Panc1 (cell line): ENCODE measurements around the gene KDF1. TPM values are rescaled to one million over a fixed set of nuclear protein-coding genes. Genes with fewer than 3 reads are reported as not detected.

ENCODE experiments used
- ATAC-seq: fragments of 200-7000 bp; cut with Tn5 transposase; 2 replicates; pipeline ENCODE4 v1.9.1; 2020; ENCODE audit warnings: mild to moderate bottlenecking, moderate library complexity
- BruUV-seq: library from RNA; stranded (reverse); fragments of 400-500 nt; replicated peaks from 2 replicates; lab custom pipeline; 2021; lab: Mats Ljungman, UMichigan
- CTCF ChIA-PET: fragments of 300-600 bp; sonication (Branson Sonifier 250); formaldehyde crosslinking; loops from one replicate; lab custom pipeline; 2022; ENCODE audit warnings: antibody characterized with exemption; lab: Charles Lee
- POLR2A ChIA-PET: fragments of 300-600 bp; sonication (Branson Sonifier 250); formaldehyde crosslinking; loops from one replicate; lab custom pipeline; 2022; ENCODE audit warnings: antibody characterized with exemption; lab: Charles Lee
- DNase-seq: peaks from one replicate; pipeline ENCODE4 v3.0.0-alpha.2; 2010; ENCODE audit warnings: low read depth, low spot score
- H3K27ac ChIP-seq: 2 replicates; pipeline ENCODE4 v1.5.1; 2011; ENCODE audit warnings: mild to moderate bottlenecking, low read length, inconsistent platforms
- H3K27me3 ChIP-seq: fragments of 200-500 bp; sonication (Bioruptor generic); 2 replicates; pipeline ENCODE4 v1.6.0; 2014; ENCODE audit warnings: low read length, inconsistent platforms; ENCODE audit not compliant: control insufficient read depth, insufficient read depth
- H3K36me3 ChIP-seq: fragments of 200-500 bp; sonication (Bioruptor generic); 2 replicates; pipeline ENCODE4 v1.5.1; 2014; ENCODE audit warnings: inconsistent platforms, mild to moderate bottlenecking, low read length, moderate library complexity; ENCODE audit not compliant: control insufficient read depth, insufficient read depth
- H3K4me1 ChIP-seq: 2 replicates; pipeline ENCODE4 v1.5.1; 2011; ENCODE audit warnings: inconsistent platforms, mild to moderate bottlenecking, low read length, moderate library complexity; ENCODE audit not compliant: control insufficient read depth, insufficient read depth
- H3K4me3 ChIP-seq, 2 experiments: 2 replicates each; pipeline ENCODE4 v1.5.1; 2011 to 2012; ENCODE audit warnings: low read depth in 2 of 2, low read length in 2 of 2, mild to moderate bottlenecking in 2 of 2, inconsistent platforms in 1 of 2, moderate library complexity in 1 of 2
- H3K9me3 ChIP-seq: fragments of 200-500 bp; sonication (Bioruptor generic); 2 replicates; pipeline ENCODE4 v1.5.1; 2014; ENCODE audit warnings: low read depth, mild to moderate bottlenecking, inconsistent platforms, low read length, moderate library complexity; ENCODE audit not compliant: control insufficient read depth, insufficient read depth
- CTCF ChIP-seq: fragments of 450-650 bp; IDR thresholded peaks from 2 replicates; pipeline ENCODE4 v1.5.1; 2017; ENCODE audit warnings: mild to moderate bottlenecking
- POLR2AphosphoS5 ChIP-seq: IDR thresholded peaks from 2 replicates; pipeline ENCODE4 v1.6.1; 2012; ENCODE audit warnings: mild to moderate bottlenecking, low read depth, low read length, moderate library complexity
- SIN3A ChIP-seq: IDR thresholded peaks from 2 replicates; pipeline ENCODE4 v1.6.1; 2012; ENCODE audit warnings: low read depth, mild to moderate bottlenecking, low read length, moderate library complexity, borderline replicate concordance; ENCODE audit not compliant: insufficient read depth
- TCF7L2 ChIP-seq: IDR thresholded peaks from 2 replicates; pipeline ENCODE4 v1.6.1; 2011; ENCODE audit warnings: mild to moderate bottlenecking, low read depth, low read length, inconsistent platforms
- in situ Hi-C: cut with HindIII; loops from 2 replicates; pipeline ENCODE4 v1.10.0; 2016; ENCODE audit warnings: low sequenced_read_pairs, low pct_unique_long_range_greater_than_20kb
- intact Hi-C: fragments of 100-400 bp; cut with micrococcal nuclease; formaldehyde crosslinking; loops from one replicate; pipeline ENCODE4 v1.10.0; 2022; ENCODE audit not compliant: unreplicated experiment
- total RNA-seq: library from RNA; stranded (reverse); gene quantifications from one replicate; pipeline ENCODE4 v1.2.1, GENCODE V29; 2021; ENCODE audit not compliant: unreplicated experiment
- TF ChIP-seq, protein P1 (sequence below), 2 experiments: IDR thresholded peaks; 2 replicates each; pipeline ENCODE4 v1.6.1; 2011 to 2012; ENCODE audit warnings: low read depth in 2 of 2, control low read depth in 1 of 2, low read length in 1 of 2, mild to moderate bottlenecking in 1 of 2, moderate library complexity in 1 of 2; ENCODE audit not compliant: insufficient read depth in 1 of 2

KDF1 gene
- total RNA-seq, 1 experiment from 2014 or later = 3.2 TPM

GRCh38 chr1:26941311-26941710, 19.0 kb downstream of the KDF1 start:
- CTCF ChIA-PET = no interaction called here
- no TSS peak for BruUV-seq
- Histone ChIP-seq H3K27me3 (no peaks in the 10 kb centered on the region), H3K4me3 (no peak overlapping the region), H3K9me3 (no peaks in the 10 kb centered on the region), H3K4me1 (peaks cover 3% of the 10 kb centered on the region; the same call in 1 of the 2 replicates), H3K27ac (no peak overlapping the region), H3K36me3 (peaks cover 18% of the 10 kb centered on the region; the same call in 1 of the 2 replicates)
- POLR2A ChIA-PET = interaction anchor here (0.5 kb wide), 1 partner anchor 9 kb away, joined by 6 read pairs; no protein-coding TSS in a partner anchor
- in situ Hi-C loops (no loop called here), intact Hi-C loops (no loop called here)
- DNase-seq (no peak), ATAC-seq (no peak)
- no peak for TF ChIP-seq POLR2AphosphoS5
- TF ChIP-seq, protein P1, sequence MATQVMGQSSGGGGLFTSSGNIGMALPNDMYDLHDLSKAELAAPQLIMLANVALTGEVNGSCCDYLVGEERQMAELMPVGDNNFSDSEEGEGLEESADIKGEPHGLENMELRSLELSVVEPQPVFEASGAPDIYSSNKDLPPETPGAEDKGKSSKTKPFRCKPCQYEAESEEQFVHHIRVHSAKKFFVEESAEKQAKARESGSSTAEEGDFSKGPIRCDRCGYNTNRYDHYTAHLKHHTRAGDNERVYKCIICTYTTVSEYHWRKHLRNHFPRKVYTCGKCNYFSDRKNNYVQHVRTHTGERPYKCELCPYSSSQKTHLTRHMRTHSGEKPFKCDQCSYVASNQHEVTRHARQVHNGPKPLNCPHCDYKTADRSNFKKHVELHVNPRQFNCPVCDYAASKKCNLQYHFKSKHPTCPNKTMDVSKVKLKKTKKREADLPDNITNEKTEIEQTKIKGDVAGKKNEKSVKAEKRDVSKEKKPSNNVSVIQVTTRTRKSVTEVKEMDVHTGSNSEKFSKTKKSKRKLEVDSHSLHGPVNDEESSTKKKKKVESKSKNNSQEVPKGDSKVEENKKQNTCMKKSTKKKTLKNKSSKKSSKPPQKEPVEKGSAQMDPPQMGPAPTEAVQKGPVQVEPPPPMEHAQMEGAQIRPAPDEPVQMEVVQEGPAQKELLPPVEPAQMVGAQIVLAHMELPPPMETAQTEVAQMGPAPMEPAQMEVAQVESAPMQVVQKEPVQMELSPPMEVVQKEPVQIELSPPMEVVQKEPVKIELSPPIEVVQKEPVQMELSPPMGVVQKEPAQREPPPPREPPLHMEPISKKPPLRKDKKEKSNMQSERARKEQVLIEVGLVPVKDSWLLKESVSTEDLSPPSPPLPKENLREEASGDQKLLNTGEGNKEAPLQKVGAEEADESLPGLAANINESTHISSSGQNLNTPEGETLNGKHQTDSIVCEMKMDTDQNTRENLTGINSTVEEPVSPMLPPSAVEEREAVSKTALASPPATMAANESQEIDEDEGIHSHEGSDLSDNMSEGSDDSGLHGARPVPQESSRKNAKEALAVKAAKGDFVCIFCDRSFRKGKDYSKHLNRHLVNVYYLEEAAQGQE (IDR thresholded peaks at IDR 0.05; ENCODE audit: insufficient read depth in 1 of 2, low read depth in 2 of 2, low read length in 1 of 2) = no peak
- no peak for TF ChIP-seq TCF7L2
- no peak for TF ChIP-seq CTCF
- TF ChIP-seq SIN3A = no peak

DNA sequence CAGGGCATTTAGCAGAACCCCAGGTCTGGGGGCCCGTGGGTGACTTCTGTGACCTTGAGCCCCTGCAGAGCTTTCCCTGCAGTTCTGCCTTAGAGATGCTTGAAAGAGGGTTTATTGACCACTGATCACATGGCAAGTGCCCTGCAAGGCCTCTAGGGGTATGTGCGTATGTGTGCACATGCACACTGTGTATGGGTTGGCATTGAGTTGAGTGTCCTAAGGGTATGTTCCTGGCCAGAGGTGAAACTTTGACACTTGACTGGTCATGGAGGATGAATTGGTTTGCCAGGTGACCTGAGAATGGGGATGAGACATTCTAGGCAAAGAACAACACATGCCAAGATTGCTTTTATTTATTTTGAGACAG, 21.6 kb downstream of the KDF1 start:
- TF ChIP-seq TCF7L2 = no peak
- no peak for TF ChIP-seq CTCF
- TF ChIP-seq, protein P1 (IDR thresholded peaks at IDR 0.05; ENCODE audit: insufficient read depth in 1 of 2, low read depth in 2 of 2, low read length in 1 of 2) = no peak
- TF ChIP-seq SIN3A = no peak
- no peak for TF ChIP-seq POLR2AphosphoS5
- Histone ChIP-seq H3K36me3 (peaks cover 13% of the 10 kb centered on the region; the same call in 1 of the 2 replicates), H3K27me3 (no peaks in the 10 kb centered on the region), H3K4me3 (no peak overlapping the region), H3K27ac (no peak overlapping the region), H3K9me3 (no peaks in the 10 kb centered on the region), H3K4me1 (no peaks in the 10 kb centered on the region)
- DNase-seq (no peak), ATAC-seq (no peak)
- intact Hi-C loops = no loop called here
- no TSS peak for BruUV-seq
- ChIA-PET CTCF (no interaction called here), POLR2A (no interaction called here)
- in situ Hi-C loops = no loop called here
